Measurements from ENCODE around the gene CRTAC1. TPM values are rescaled to one million over a fixed set of nuclear protein-coding genes. Genes with fewer than 3 reads are reported as not detected.

Gene CRTAC1
- total RNA-seq, 4 donors from 2014 or later = 1.2 to 5.7 (median 1.7) TPM

GRCh38 chr10:97913193-97913592 lies 117.2 kb downstream of the CRTAC1 start:
- ATAC-seq = no peak
- H3K4me3 ChIP-seq = no peak overlapping the region
- H3K27ac ChIP-seq = no peak overlapping the region
- peaks cover 30% of the 10 kb centered on the region for H3K27me3 ChIP-seq
- 65 to 83% methylated on average over 2 of the region's 2 CpGs for WGBS, 2 donors (ENCODE audit: low coverage in 1 of 2)
- H3K36me3 ChIP-seq = no peaks in the 10 kb centered on the region
- H3K4me1 ChIP-seq = peaks cover 0 to 28% (median 0%) of the 10 kb centered on the region in 3 donors
- H3K9me3 ChIP-seq = no peaks in the 10 kb centered on the region
- TF ChIP-seq CTCF (IDR thresholded peaks at IDR 0.05) (no peak), POLR2AphosphoS5 (IDR thresholded peaks at IDR 0.05) (no peak), EP300 (IDR thresholded peaks at IDR 0.05) (no peak), POLR2A (IDR thresholded peaks at IDR 0.05) (no peak)

- TF ChIP-seq POLR2A (IDR thresholded peaks at IDR 0.05) (no peak), EP300 (IDR thresholded peaks at IDR 0.05) (no peak), POLR2AphosphoS5 (IDR thresholded peaks at IDR 0.05) (no peak), CTCF (IDR thresholded peaks at IDR 0.05) (no peak)
- ATAC-seq = no peak
- no peak overlapping the region for H3K27ac ChIP-seq
- H3K36me3 ChIP-seq = no peaks in the 10 kb centered on the region
- WGBS, 2 donors (ENCODE audit: low coverage in 1 of 2) = 59 to 82% methylated on average over 1 to 5 of the region's 5 CpGs
- H3K4me1 ChIP-seq = peaks cover 0 to 16% (median 0%) of the 10 kb centered on the region in 3 donors
- H3K27me3 ChIP-seq = peaks cover 39% of the 10 kb centered on the region
- no peak overlapping the region for H3K4me3 ChIP-seq
- H3K9me3 ChIP-seq = no peaks in the 10 kb centered on the region
These were observed 119.2 kb downstream of the CRTAC1 start for GRCh38 chr10:97911217-97911616.

- H3K4me1 ChIP-seq = peaks cover 0 to 13% (median 0%) of the 10 kb centered on the region in 3 donors
- no peak for TF ChIP-seq CTCF (IDR thresholded peaks at IDR 0.05)
- no peak for TF ChIP-seq POLR2A (IDR thresholded peaks at IDR 0.05)
- TF ChIP-seq EP300 (IDR thresholded peaks at IDR 0.05) = no peak
- no peak for TF ChIP-seq POLR2AphosphoS5 (IDR thresholded peaks at IDR 0.05)
- 80% methylated on average over 1 of the region's 4 CpGs for WGBS, 2 donors (ENCODE audit: low coverage in 1 of 2)
- peaks cover 39% of the 10 kb centered on the region for H3K27me3 ChIP-seq
- H3K9me3 ChIP-seq = no peaks in the 10 kb centered on the region
- H3K36me3 ChIP-seq = no peaks in the 10 kb centered on the region
- H3K4me3 ChIP-seq = no peak overlapping the region
- no peak for ATAC-seq
- H3K27ac ChIP-seq = no peak overlapping the region
These were observed 119.8 kb downstream of the CRTAC1 start for GRCh38 chr10:97910661-97911060.

GRCh38 chr10:97907830-97908229 lies 122.6 kb downstream of the CRTAC1 start:
- ATAC-seq = no peak
- H3K27me3 ChIP-seq = peaks cover 38% of the 10 kb centered on the region
- TF ChIP-seq POLR2AphosphoS5 (IDR thresholded peaks at IDR 0.05) = no peak
- no peak for TF ChIP-seq EP300 (IDR thresholded peaks at IDR 0.05)
- no peak for TF ChIP-seq POLR2A (IDR thresholded peaks at IDR 0.05)
- no peak for TF ChIP-seq CTCF (IDR thresholded peaks at IDR 0.05)
- no peaks in the 10 kb centered on the region for H3K4me1 ChIP-seq
- no peaks in the 10 kb centered on the region for H3K36me3 ChIP-seq
- no peaks in the 10 kb centered on the region for H3K9me3 ChIP-seq
- 57% methylated on average over 1 of the region's 12 CpGs; no CpG with 5 or more reads in 1 of the 2 donors for WGBS, 2 donors (ENCODE audit: low coverage in 1 of 2)
- H3K4me3 ChIP-seq = no peak overlapping the region
- H3K27ac ChIP-seq = no peak overlapping the region

GRCh38 chr10:97907211-97907610 lies 123.2 kb downstream of the CRTAC1 start:
- no peak for ATAC-seq
- H3K27ac ChIP-seq = no peak overlapping the region
- H3K9me3 ChIP-seq = no peaks in the 10 kb centered on the region
- peaks cover 38% of the 10 kb centered on the region for H3K27me3 ChIP-seq
- no peak overlapping the region for H3K4me3 ChIP-seq
- WGBS, 2 donors (ENCODE audit: low coverage in 1 of 2) = 76 to 87% methylated on average over 2 to 5 of the region's 6 CpGs
- TF ChIP-seq POLR2AphosphoS5 (IDR thresholded peaks at IDR 0.05) (no peak), EP300 (IDR thresholded peaks at IDR 0.05) (no peak), CTCF (IDR thresholded peaks at IDR 0.05) (no peak), POLR2A (IDR thresholded peaks at IDR 0.05) (no peak)
- no peaks in the 10 kb centered on the region for H3K4me1 ChIP-seq
- H3K36me3 ChIP-seq = no peaks in the 10 kb centered on the region
